NCI-H2196 (cell line): Measurements from ENCODE around the gene RPL10.

ENCODE experiments used
- DNase-seq: peaks from one replicate; lab custom pipeline; 2025; ENCODE audit not compliant: unreplicated experiment; lab: John Stamatoyannopoulos, UW

The RPL10 gene

GRCh38 chrX:154397888-154398667, at the start of gene RPL10:
TSS of gene RPL10 (plus strand) at chrX:154398377. CDS start at chrX:154398520, 143 bp downstream.
- peak; percentile 90 for DNase-seq

DNA sequence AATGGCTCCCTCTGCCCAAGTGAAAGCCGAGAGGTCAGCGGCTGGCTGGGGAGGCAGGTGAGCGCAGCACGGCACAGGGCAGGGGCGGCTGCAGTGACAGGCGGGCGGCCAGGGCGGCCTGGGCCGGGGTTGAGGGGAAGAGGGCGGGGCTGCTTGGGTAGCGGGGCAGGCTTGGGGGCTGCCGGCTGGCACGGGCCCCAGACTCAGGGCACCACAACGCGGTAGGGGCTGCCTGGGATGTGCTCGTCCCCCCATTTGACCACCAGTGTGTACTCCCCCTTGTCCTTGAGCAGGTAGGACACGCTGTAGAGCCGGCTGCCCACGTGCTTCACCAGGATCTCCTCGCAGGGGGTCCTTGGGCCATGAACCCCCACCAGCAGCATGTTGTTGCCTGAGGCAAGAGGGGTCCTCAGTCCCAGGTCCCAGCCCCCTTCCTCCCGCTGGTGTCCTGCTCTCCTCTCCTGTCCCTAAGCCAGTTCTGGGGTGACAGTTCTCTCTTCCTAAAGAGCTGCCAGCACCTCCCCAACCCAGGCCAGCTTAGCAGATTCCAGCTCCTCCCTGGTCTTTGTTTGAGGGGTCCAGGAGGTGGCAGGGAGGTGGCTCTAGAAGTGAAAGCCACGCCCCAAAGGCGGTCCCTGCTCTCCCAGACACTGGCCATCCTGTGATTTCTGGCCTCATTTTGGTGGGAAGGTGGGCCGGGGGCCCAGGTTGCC, 49.4 kb upstream of the RPL10 start:
- DNase-seq: no peak

DNA sequence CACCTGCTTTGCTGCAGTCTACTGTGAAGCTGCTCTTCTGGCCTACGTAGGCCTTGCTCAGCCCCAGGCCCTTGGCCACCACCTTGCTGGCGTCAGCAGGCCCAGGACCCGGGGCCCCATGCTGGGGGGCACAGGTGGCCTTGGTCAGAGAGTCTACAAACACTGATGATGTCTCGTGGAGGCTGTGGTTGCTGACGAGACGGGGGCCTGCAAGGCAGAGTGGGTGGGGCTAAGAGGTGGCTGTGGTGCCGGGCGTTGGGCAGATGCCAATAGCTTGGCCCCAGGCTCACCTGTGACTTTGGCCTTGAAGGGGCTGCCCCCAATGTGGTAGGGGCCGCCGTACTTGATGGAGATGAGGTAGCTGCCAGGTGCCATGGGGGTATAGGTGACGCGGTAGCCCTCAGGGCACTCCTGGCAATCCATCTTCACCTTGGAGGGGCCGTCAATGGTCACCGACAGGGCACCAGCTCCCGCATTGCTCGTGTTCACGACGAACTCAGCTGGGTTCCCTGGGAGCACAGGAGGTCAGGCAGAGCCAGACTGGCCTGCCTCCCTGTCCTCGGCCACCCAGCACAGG, 48.7 kb upstream of the RPL10 start:
- no peak for DNase-seq

- DNase-seq: no peak
Observed at GRCh38 chrX:154349979-154350378, 48.2 kb upstream of the RPL10 start.

- DNase-seq: no peak
Observed at GRCh38 chrX:154350429-154351182, 47.6 kb upstream of the RPL10 start.

DNA sequence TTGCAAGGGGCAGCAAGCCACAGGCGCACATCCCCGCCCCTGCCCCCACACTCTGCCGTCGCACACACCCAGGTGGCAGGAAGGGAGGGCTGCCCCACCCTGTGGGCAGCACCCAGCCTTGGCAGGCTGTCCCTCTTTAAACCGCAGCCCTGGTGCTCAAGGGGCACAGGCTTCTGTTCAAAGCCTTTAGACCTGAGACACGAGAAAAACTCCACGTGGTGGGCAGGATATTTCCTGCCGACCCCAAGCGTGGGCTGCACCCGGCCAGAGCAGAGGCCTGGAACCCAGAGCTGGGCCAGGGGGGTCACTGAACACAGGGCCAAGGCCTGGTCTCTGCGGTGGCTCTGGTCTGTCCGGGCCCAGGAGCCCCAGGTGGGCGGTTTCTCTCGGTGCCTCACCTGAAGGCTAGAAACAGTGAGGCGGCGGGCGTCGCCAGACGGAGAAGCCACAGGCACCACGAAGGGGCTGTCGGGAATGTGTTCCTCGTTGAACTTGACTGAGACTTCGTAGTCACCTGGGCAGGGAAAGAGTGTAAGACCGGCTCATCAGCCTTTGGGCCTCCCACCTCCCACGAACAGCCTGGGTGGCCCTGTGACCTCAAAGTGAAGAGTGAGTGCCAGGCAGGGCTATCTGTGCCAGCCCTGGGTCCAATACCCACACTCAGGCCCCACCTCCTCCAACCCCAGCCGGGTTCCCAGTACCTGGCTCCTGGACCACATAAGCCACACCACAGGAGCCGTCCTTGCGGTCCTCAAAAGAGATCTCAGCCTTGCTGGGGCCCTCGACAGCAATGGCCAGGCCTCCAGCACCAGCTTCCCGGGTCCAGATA, 46.8 kb upstream of the RPL10 start:
- no peak for DNase-seq

- DNase-seq: no peak
Observed at GRCh38 chrX:154352012-154352401, 46.2 kb upstream of the RPL10 start.

DNA sequence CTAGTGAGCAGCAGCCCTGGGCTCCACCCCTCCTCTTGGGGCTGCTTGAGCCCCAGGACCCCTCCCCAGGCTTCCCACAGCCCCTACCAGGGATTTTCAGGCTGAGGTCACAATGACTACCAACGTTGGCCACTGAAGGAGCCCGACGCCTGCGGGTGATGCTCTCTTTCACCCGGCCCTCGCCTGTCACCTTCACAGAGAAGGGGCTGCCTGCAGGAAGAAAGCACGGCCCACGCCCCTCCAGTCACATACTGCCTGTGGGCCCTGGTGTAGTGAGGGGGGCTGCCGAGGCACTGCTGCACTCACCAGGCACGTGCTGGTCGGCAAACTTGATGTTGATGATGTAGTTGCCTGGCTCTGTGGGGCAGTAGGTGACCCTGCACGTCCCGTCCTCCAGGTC, 45.7 kb upstream of the RPL10 start:
- no peak for DNase-seq

GRCh38 chrX:154353172-154353843, 44.9 kb upstream of the RPL10 start:
- no peak for DNase-seq

GRCh38 chrX:154354013-154354412, 44.2 kb upstream of the RPL10 start:
- DNase-seq: no peak

DNA sequence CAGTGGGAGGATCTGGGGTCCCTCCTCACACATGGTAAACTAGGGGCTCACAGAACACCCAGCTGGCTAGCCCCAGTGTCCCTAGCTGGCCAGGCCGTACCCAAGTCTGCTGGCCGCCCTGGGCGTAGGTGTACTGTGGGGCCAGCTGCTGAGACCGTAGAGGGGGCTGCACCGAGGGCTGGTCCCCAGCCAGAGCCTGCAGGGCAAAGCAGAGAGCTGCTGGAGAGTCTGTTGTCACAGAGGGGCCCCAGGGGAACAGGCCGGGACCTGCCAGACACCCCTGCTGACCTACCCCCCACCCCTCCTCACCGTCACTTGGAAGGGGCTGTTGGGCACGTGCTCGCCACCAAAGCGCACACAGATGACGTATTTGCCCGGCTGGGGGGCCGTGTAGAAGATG, 43.7 kb upstream of the RPL10 start:
- DNase-seq: no peak

- DNase-seq: no peak
Observed at GRCh38 chrX:154355094-154355775, 42.9 kb upstream of the RPL10 start.

- DNase-seq: no peak
Observed at GRCh38 chrX:154355776-154356140, 42.4 kb upstream of the RPL10 start.

GRCh38 chrX:154356596-154356995, 41.6 kb upstream of the RPL10 start:
- DNase-seq: no peak

DNA sequence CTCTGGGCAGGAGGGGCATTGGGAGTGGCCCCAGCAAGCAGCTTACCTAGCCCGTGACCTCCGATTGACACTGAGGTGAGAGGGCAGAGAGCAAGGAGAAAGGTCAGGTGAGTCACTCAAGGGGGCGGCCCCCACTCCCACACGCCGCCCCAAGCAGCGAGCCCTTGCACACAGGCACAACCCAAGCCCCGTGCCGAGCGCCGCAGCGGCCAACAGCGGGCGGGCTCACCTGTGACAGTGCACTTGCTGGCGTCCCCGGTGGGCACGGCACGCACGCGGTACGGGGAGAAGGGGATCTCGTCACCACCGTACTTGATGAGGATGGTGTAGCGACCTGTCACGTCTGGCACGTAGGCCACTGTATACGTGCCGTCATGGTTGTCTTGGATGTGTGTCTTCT, 41.0 kb upstream of the RPL10 start:
- no peak for DNase-seq

DNA sequence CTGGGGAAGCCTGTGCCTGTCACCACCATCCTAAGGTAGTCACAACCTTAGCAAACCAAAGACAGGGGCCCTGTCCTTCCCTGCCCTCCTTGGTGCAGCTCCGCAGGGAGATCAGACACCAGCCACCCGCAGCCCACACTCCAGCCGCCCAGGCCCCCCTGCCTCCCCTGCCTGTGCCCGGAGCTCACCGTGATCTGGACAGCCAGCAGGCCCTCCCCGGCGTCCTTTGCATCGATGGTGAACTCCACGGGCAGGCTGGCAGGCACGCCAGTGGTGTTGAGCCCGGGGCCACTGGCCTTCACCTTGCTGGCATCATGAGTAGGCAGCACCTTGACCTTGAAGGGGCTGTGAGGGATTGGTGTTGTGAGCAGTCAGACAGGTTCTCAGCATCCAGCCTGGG, 40.2 kb upstream of the RPL10 start:
- no peak for DNase-seq

- DNase-seq: no peak
Observed at GRCh38 chrX:154358829-154359228, 39.3 kb upstream of the RPL10 start.

DNA sequence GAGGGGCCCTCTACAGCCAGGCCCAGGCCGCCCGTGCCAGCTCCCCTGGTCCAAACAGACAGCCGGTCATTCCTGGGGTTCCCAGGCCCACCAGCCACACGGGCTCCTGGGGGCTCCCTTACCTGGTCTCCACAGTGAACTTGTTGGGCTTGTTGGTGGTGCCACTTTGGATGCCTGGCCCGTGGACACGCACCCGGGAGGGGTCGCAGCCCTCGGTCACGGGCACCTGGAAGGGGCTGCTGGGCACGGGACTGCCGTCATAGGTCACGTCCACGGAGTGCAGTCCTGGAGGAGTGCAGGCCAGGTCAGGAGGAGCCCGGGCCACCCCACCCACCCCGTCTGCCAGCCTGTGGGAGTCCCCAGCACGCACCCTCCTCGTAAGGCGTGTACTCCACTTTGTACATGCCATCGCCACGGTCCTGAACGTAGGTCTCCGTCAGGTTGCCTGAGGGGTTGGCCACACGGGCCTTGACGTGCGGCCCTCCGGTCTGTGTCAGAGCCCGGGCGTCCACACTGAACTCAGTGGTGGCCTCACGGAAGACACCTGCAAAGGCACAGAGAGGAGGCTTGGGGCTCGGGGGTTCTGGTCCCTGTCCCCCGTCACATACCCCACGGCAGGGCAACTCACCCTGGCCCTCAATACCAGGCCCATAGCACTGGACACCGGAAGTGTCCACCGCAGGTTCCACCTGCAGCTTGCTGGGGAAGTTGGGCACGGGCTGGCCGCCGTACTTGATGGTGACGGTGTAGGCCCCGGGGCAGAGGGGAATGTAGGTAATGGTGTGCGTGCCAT, 38.6 kb upstream of the RPL10 start:
- DNase-seq: no peak
